GM21576 (cell line): ENCODE measurements around the gene RPP30.
"Not testable (repeated sequence)": the region's sequence is repeated elsewhere in the genome, so short reads cannot be mapped to it uniquely, and the experiment has no call there.

Experiments
- ATAC-seq: cut with Tn5 transposase; IDR thresholded peaks from one replicate; pipeline ENCODE4 v1.9.1; 2021; ENCODE audit warnings: mild to moderate bottlenecking, moderate library complexity; ENCODE audit not compliant: unreplicated experiment

The RPP30 gene

GRCh38 chr10:90939116-90939515, 67.3 kb downstream of the RPP30 start:
- ATAC-seq, result no peak

DNA sequence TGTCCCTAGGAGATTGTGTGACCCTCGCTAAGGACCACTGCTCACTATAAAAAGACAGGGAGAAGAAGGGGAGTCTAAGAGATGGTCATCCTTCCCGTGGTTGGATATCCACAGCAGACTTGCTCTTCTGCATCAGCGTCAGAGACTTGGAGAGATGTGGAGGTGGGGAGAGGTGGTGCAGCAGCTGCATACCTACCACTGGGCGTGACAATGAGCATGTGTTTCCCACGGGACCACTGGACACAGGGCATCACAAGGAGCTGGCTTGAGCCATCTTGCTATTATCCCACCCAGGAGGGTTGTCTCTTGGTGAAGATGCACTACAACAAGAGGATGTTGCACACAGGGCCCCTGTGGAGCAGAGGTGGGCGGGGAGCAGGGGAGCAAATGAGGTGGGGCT, 67.9 kb downstream of the RPP30 start:
- ATAC-seq, result no peak

- ATAC-seq, result not testable (repeated sequence)
Measured at GRCh38 chr10:90942980-90943379, 71.2 kb downstream of the RPP30 start.

- ATAC-seq, result no peak
Measured at GRCh38 chr10:90944749-90945148, 73.0 kb downstream of the RPP30 start.

GRCh38 chr10:90945491-90946070, 73.8 kb downstream of the RPP30 start:
- no peak for ATAC-seq

GRCh38 chr10:90947030-90947960, 75.5 kb downstream of the RPP30 start:
- no peak for ATAC-seq
